Astrocyte of the spinal cord (primary cell): ENCODE measurements around the gene ATRNL1.

Source experiments
- DNase-seq: peaks from one replicate; pipeline ENCODE4 v3.0.0; 2011; ENCODE audit warnings: low read depth, low spot score
- H3K4me3 ChIP-seq: 2 replicates; pipeline ENCODE4 v1.5.1; 2011; ENCODE audit warnings: low read depth, mild to moderate bottlenecking, low read length, moderate library complexity
- in situ Hi-C: cut with HindIII; loops from 2 replicates; pipeline ENCODE4 v1.10.0; 2017; ENCODE audit warnings: low sequenced_read_pairs
- TF ChIP-seq, protein P1 (sequence below): IDR thresholded peaks from 2 replicates; pipeline ENCODE4 v1.5.1; 2012; ENCODE audit warnings: low read depth, mild to moderate bottlenecking, low read length, inconsistent platforms

ATRNL1 gene

DNA sequence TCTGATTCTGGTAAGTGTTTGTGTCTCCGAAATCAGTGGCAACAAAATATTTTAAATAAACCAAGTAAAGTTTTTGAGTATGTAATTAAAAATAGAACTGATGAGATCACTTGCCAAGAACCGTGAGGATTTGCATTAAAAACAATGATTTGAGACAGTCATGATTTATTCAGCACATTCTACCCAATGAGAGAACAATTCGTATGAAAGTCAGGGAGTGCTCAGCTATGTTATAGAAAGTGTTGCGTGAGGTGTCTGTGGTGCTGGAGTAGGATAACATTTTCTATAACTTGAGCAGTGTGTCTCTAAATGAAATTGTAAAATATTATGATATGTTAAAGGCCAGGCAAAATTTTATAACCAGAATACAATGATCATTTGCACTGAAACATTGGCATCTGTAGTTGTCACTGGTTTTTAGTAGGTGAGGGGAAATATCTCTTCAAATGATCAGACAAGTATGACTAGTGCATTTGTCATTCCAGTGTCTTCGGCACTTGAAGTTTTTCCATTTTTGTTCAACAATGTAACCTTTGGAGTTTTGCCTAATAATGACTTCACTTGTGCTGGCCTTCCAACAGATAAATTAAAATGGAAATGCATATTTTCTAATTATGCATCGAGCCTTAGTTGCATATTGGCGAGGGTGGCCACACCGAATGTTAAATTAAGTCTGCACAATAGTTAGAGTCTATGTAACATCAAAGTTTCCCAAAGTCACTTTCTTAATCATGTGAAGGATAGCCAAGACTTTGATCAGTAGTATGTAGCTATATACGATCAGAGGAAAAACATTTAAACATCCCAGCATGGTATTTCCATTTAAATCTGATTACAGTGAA is 844.0 kb downstream of the ATRNL1 start:
- DNase-seq, result peak; percentile 46
- TF ChIP-seq, protein P1, sequence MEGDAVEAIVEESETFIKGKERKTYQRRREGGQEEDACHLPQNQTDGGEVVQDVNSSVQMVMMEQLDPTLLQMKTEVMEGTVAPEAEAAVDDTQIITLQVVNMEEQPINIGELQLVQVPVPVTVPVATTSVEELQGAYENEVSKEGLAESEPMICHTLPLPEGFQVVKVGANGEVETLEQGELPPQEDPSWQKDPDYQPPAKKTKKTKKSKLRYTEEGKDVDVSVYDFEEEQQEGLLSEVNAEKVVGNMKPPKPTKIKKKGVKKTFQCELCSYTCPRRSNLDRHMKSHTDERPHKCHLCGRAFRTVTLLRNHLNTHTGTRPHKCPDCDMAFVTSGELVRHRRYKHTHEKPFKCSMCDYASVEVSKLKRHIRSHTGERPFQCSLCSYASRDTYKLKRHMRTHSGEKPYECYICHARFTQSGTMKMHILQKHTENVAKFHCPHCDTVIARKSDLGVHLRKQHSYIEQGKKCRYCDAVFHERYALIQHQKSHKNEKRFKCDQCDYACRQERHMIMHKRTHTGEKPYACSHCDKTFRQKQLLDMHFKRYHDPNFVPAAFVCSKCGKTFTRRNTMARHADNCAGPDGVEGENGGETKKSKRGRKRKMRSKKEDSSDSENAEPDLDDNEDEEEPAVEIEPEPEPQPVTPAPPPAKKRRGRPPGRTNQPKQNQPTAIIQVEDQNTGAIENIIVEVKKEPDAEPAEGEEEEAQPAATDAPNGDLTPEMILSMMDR, result no peak
- no peak overlapping the region for H3K4me3 ChIP-seq
- in situ Hi-C loops, result no loop called here

DNA sequence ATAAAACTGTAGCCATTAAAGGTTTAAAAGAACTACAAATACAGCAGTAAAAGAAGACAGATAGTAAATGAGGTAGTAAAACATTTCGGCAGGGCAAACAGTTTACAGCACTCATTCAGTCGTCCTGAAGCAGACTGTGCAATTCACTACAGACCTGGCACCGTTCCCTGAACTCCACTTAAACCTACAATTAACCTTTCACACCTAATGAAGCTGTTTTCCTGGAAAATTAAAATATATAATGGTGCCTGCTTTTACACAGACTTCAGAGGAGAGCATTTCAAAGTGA is 844.5 kb downstream of the ATRNL1 start:
- TF ChIP-seq, protein P1, result no peak
- DNase-seq, result no peak
- no peak overlapping the region for H3K4me3 ChIP-seq
- in situ Hi-C loops, result no loop called here

DNA sequence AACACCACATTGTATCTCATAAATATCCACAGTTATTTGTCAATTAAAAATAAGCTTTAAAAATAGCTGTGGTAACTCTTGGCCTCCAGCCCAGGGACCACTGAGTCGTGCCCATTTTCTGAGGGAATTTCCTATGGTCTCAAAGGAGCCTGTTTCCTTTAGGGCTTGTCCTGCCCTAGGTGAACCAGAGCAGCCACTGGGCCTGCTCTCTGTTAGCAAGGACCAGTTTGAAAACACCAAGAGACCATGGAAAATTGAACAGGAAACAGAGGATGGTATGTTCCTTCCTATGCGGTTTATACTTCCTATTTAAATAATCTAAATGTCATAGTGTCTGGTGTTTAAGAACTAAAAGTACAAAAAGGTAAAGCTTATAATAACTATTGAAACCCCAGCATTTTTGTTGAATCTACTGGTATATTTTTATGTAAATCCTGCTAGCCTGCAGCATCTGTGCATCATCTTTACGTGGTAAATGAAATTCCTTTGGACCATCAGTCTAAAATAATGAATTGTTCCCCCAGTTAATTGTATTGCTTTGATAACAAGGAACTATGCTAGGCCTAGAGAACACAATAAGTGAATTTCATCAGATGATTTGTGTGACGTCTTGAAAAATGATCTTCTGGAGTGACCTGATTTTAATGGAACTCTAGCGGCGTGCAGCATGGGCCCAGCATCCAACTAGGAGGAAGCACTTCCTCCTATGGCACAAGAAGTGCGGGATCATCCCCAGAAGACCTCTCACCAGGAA is 846.1 kb downstream of the ATRNL1 start:
- no peak for DNase-seq
- H3K4me3 ChIP-seq, result no peak overlapping the region
- TF ChIP-seq, protein P1, result no peak
- in situ Hi-C loops, result no loop called here

DNA sequence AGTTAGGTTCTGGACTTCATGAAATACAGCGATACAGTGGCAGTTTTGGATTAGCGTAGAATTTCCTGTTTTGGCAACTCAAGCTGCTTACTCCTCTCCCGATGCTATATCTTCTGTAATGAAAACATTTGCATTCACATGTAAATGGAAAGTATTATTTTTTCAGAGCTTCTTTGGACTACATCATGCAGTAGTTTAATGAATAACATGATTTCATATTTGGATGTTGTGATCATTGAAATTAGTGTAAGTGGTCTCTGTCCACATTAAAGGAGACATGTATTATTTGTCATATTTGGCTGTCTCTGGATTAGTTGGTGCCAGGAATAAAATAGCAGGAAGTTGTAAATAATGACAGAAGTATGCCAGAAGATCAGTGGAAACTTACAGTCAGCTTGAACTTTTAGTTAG is 848.2 kb downstream of the ATRNL1 start:
- no peak for DNase-seq
- in situ Hi-C loops, result no loop called here
- H3K4me3 ChIP-seq, result no peak overlapping the region
- TF ChIP-seq, protein P1, result no peak

DNA sequence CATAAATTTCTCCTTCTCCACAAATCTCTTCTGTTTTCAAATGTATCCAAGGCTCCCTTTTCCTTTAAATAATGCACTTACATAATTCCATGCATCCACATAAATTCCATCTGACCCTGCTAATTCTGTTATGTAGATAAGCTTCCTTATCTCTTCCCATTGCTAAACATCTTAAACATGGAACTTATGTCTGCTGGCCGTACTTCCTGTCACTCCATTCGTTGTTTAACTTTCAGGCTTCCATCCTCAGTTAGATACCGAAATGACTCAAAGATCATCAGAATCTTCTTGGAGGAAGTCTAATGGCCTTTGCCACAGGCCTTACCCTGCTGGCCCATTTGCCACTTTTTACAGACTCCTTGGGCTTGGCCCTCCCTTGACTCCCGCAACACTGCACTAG is 848.9 kb downstream of the ATRNL1 start:
- no peak for DNase-seq
- H3K4me3 ChIP-seq, result no peak overlapping the region
- in situ Hi-C loops, result no loop called here
- TF ChIP-seq, protein P1, result no peak

DNA sequence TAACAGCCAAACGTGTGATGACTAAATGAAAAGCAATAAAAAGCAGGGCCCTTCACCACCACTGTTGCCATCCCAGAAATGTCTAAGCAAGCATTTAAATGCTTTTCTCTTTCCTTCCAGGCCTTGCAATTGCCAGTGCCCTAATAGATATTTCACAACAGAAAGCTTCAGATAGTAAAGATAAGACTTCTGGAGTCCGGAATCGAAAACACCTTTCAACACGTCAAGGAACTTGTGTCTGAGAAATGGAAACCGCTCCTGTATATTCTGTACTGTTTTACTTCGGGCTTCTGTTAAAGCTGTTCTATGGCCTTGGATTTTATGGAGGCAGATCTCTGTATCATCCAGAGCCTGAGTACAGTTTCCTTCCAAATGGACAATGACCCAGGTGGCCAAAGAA is 851.4 kb downstream of the ATRNL1 start:
- in situ Hi-C loops, result no loop called here
- TF ChIP-seq, protein P1, result no peak
- no peak overlapping the region for H3K4me3 ChIP-seq
- no peak for DNase-seq
